CD8-positive, alpha-beta memory T cell (primary cell): ENCODE data around the gene PNPLA5. TPM values are rescaled to one million over a fixed set of nuclear protein-coding genes. Genes with fewer than 3 reads are reported as not detected.

Experiments used
- CTCF ChIA-PET: fragments of 350-600 bp; sonication (Branson Sonifier 250); formaldehyde crosslinking; loops from one replicate; lab custom pipeline; 2021; ENCODE audit warnings: antibody characterized with exemption; lab: Charles Lee
- POLR2A ChIA-PET: fragments of 350-600 bp; sonication (Branson Sonifier 250); formaldehyde crosslinking; loops from one replicate; lab custom pipeline; 2021; ENCODE audit warnings: antibody characterized with exemption; lab: Charles Lee
- DNase-seq, 5 donors: peaks; one replicate each; pipeline versions ENCODE4 v3.0.0 to v3.0.0-alpha.2; 2020 to 2022; ENCODE audit warnings: mixed read lengths in 1 of 5
- H3K27ac ChIP-seq: one replicate; pipeline ENCODE4 v1.7.0; 2013; ENCODE audit warnings: low read depth, mild to moderate bottlenecking, low read length, moderate library complexity
- H3K27me3 ChIP-seq: 2 replicates; pipeline ENCODE4 v1.7.0; 2013; ENCODE audit warnings: low read length, mild to moderate bottlenecking; ENCODE audit not compliant: insufficient read depth, poor library complexity, severe bottlenecking
- H3K36me3 ChIP-seq: 2 replicates; pipeline ENCODE4 v1.7.0; 2013; ENCODE audit warnings: mild to moderate bottlenecking, low read length, moderate library complexity; ENCODE audit not compliant: insufficient read depth
- H3K4me1 ChIP-seq: 2 replicates; pipeline ENCODE4 v1.7.0; 2013; ENCODE audit warnings: mild to moderate bottlenecking, low read length, moderate library complexity; ENCODE audit not compliant: insufficient read depth
- H3K4me3 ChIP-seq: 2 replicates; pipeline ENCODE4 v1.7.0; 2013; ENCODE audit warnings: mild to moderate bottlenecking, low read length
- H3K9me3 ChIP-seq: 2 replicates; pipeline ENCODE4 v1.7.0; 2013; ENCODE audit warnings: mild to moderate bottlenecking, low read length
- H3K27ac Mint-ChIP-seq, 8 donors: one replicate each; pipeline ENCODE4 v1.8.0; 2020 to 2021; ENCODE audit warnings: mixed read lengths in 8 of 8, mild to moderate bottlenecking in 6 of 8, inconsistent platforms in 3 of 8, moderate library complexity in 3 of 8
- H3K27me3 Mint-ChIP-seq, 2 donors: one replicate each; pipeline ENCODE4 v1.8.0; 2020 to 2021; ENCODE audit warnings: mixed read lengths in 2 of 2, mild to moderate bottlenecking in 1 of 2, moderate library complexity in 1 of 2
- H3K36me3 Mint-ChIP-seq, 3 donors: one replicate each; pipeline ENCODE4 v1.8.0; 2020 to 2021; ENCODE audit warnings: mixed read lengths in 3 of 3, inconsistent platforms in 1 of 3, mild to moderate bottlenecking in 1 of 3
- H3K4me1 Mint-ChIP-seq, 3 donors: one replicate each; pipeline ENCODE4 v1.8.0; 2020 to 2021; ENCODE audit warnings: mixed read lengths in 3 of 3, inconsistent platforms in 1 of 3, mild to moderate bottlenecking in 1 of 3
- H3K4me3 Mint-ChIP-seq, 7 donors: one replicate each; pipeline ENCODE4 v1.8.0; 2020 to 2021; ENCODE audit warnings: mixed read lengths in 7 of 7, mild to moderate bottlenecking in 6 of 7, moderate library complexity in 4 of 7, inconsistent platforms in 2 of 7
- H3K9me3 Mint-ChIP-seq, 5 donors: one replicate each; pipeline ENCODE4 v1.8.0; 2020 to 2022; ENCODE audit warnings: mixed read lengths in 5 of 5, mild to moderate bottlenecking in 3 of 5, moderate library complexity in 2 of 5, inconsistent platforms in 1 of 5
- polyA plus RNA-seq: library from polyadenylated mRNA; unstranded; fragments of 300-500 nt; fragmentation: Illumina TruSeq; gene quantifications from one replicate; pipeline ENCODE4 v1.2.3, GENCODE V29; 2021
- total RNA-seq, 2 experiments: library from RNA; stranded (reverse); gene quantifications; one replicate each; pipeline ENCODE4 v1.2.3, GENCODE V29; 2021

Gene PNPLA5
- total and polyA plus RNA-seq, 3 experiments from 2014 or later = not detected

DNA sequence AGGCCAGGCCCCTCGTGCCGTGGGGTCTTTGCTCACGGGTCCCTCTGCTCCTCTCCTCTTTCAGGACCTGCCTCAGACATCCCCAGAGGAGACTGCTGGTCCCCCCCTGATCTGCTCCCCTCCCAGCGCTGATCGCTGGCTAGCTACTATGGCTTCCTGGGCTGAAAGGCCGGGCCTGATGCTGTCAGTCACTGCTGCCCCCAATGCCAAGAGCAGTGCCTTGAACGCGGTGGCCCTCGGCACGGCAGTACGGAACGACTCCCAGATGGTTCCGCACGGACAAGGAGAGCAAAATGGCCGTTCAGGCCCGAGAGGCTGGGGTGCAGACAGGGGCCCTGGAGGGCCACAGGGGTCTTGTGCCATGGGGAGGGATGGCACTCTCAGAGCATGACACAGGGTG is 51.0 kb downstream of the PNPLA5 start:
- ChIA-PET CTCF (no interaction called here), POLR2A (no interaction called here)
- no peak overlapping the region for H3K4me3 Mint-ChIP-seq
- Histone ChIP-seq H3K36me3 (no peaks in the 10 kb centered on the region), H3K4me3 (no peak overlapping the region), H3K27me3 (no peaks in the 10 kb centered on the region), H3K9me3 (no peaks in the 10 kb centered on the region), H3K4me1 (no peaks in the 10 kb centered on the region), H3K27ac (no peak overlapping the region)
- H3K36me3 Mint-ChIP-seq = no peaks in the 10 kb centered on the region
- no peaks in the 10 kb centered on the region for H3K9me3 Mint-ChIP-seq
- H3K27me3 Mint-ChIP-seq = peaks cover 2 to 3% of the 10 kb centered on the region in 2 donors
- H3K4me1 Mint-ChIP-seq = no peaks in the 10 kb centered on the region
- no peak overlapping the region for H3K27ac Mint-ChIP-seq
- DNase-seq = no peak

- Mint-ChIP-seq H3K36me3 (no peaks in the 10 kb centered on the region), H3K4me1 (no peaks in the 10 kb centered on the region), H3K27me3 (peaks cover 2 to 5% of the 10 kb centered on the region in 2 donors), H3K4me3 (no peak overlapping the region), H3K27ac (no peak overlapping the region), H3K9me3 (no peaks in the 10 kb centered on the region)
- H3K27me3 ChIP-seq = no peaks in the 10 kb centered on the region
- no peak overlapping the region for H3K27ac ChIP-seq
- no peaks in the 10 kb centered on the region for H3K4me1 ChIP-seq
- H3K4me3 ChIP-seq = no peak overlapping the region
- H3K36me3 ChIP-seq = no peaks in the 10 kb centered on the region
- no peak for DNase-seq
- POLR2A ChIA-PET = no interaction called here
- H3K9me3 ChIP-seq = no peaks in the 10 kb centered on the region
- CTCF ChIA-PET = no interaction called here
Observed at GRCh38 chr22:43840431-43840830, 51.4 kb downstream of the PNPLA5 start.

GRCh38 chr22:43839781-43840180 is 52.0 kb downstream of the PNPLA5 start:
- Histone ChIP-seq H3K36me3 (no peaks in the 10 kb centered on the region), H3K4me3 (no peak overlapping the region), H3K27ac (no peak overlapping the region), H3K9me3 (no peaks in the 10 kb centered on the region), H3K27me3 (no peaks in the 10 kb centered on the region), H3K4me1 (no peaks in the 10 kb centered on the region)
- Mint-ChIP-seq H3K36me3 (no peaks in the 10 kb centered on the region), H3K4me1 (no peaks in the 10 kb centered on the region), H3K27ac (no peak overlapping the region), H3K9me3 (no peaks in the 10 kb centered on the region), H3K27me3 (peaks cover 2 to 7% of the 10 kb centered on the region in 2 donors), H3K4me3 (no peak overlapping the region)
- ChIA-PET POLR2A (no interaction called here), CTCF (no interaction called here)
- peak in 1 of 5 donors; percentile 23 for DNase-seq

DNA sequence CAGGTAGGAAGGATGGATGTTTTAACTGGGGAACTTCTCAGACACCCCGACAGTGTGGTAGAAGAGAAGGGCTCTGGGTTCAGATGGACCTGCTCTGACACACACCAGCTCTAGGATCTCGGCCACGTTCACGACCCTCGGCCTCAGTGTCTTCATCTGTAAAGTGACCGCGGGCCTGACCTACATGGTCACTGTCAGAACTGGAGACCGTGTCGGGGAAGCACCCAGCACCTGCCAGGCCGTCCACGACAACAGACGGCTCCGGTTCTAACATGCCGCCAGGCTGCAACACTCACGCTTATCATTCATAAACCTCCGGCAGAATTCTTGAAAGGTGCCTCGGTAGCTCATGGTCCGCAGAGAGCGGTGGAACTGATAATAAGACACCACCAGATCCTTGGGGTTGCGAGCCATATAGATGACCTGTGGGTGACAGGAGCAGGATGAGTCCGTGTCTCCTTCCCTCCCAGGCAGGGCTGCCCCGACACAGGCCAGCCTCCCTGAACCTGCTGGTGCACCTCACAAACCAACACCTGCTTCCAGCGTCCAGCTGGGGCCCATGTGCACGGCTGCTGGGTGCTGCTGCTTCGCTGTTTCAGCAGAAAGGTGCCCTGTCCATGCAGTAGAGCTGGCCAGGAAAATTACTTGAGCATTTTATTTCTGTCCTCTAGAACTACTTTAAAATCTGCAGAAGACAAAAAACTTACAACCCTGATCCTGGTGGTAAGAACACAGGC is 53.1 kb downstream of the PNPLA5 start:
- CTCF ChIA-PET = no interaction called here
- H3K36me3 Mint-ChIP-seq = no peaks in the 10 kb centered on the region
- H3K9me3 Mint-ChIP-seq = no peaks in the 10 kb centered on the region
- H3K27me3 ChIP-seq = no peaks in the 10 kb centered on the region
- H3K4me1 ChIP-seq = no peaks in the 10 kb centered on the region
- no peaks in the 10 kb centered on the region for H3K36me3 ChIP-seq
- no peaks in the 10 kb centered on the region for H3K9me3 ChIP-seq
- no peak overlapping the region for H3K27ac Mint-ChIP-seq
- peak in 1 of 5 donors; percentile 35 for DNase-seq
- H3K27ac ChIP-seq = no peak overlapping the region
- no peak overlapping the region for H3K4me3 Mint-ChIP-seq
- no peak overlapping the region for H3K4me3 ChIP-seq
- H3K4me1 Mint-ChIP-seq = no peaks in the 10 kb centered on the region
- H3K27me3 Mint-ChIP-seq = peaks cover 2 to 7% of the 10 kb centered on the region in 2 donors
- POLR2A ChIA-PET = no interaction called here

- ChIA-PET POLR2A (no interaction called here), CTCF (no interaction called here)
- no peaks in the 10 kb centered on the region for H3K4me1 ChIP-seq
- no peaks in the 10 kb centered on the region for H3K27me3 ChIP-seq
- Mint-ChIP-seq H3K36me3 (no peaks in the 10 kb centered on the region), H3K27me3 (peaks cover 2 to 7% of the 10 kb centered on the region in 2 donors), H3K4me1 (no peaks in the 10 kb centered on the region), H3K9me3 (no peaks in the 10 kb centered on the region), H3K4me3 (no peak overlapping the region), H3K27ac (no peak overlapping the region)
- peak in 1 of 5 donors; percentile 24 for DNase-seq
- no peak overlapping the region for H3K27ac ChIP-seq
- no peak overlapping the region for H3K4me3 ChIP-seq
- no peaks in the 10 kb centered on the region for H3K36me3 ChIP-seq
- H3K9me3 ChIP-seq = no peaks in the 10 kb centered on the region
Observed at GRCh38 chr22:43838161-43838560, 53.7 kb downstream of the PNPLA5 start.

DNA sequence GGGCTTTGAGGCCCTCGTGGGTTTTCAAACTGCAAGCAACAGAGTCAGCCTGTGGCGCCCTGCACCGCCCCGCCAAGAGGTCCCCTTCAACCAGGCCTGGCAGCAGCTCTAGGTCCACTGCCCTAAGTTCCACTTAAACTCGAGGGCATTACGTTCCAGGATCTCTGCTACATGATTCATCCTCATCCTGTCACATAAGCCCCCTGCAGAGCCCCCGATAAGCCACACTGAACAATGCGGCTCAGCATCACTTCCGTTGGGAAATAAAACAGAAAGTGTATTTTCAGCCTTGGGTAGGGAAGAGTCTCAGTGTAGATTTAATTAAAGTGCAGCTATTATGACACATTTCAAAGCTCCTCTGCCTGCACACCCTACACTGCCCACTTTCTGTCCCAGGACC is 54.1 kb downstream of the PNPLA5 start:
- Mint-ChIP-seq H3K9me3 (no peaks in the 10 kb centered on the region), H3K27me3 (peaks cover 2 to 12% of the 10 kb centered on the region in 2 donors), H3K4me1 (no peaks in the 10 kb centered on the region), H3K27ac (no peak overlapping the region), H3K36me3 (no peaks in the 10 kb centered on the region), H3K4me3 (no peak overlapping the region)
- peak in 1 of 5 donors; percentile 4 for DNase-seq
- CTCF ChIA-PET = no interaction called here
- H3K27ac ChIP-seq = no peak overlapping the region
- POLR2A ChIA-PET = no interaction called here
- no peak overlapping the region for H3K4me3 ChIP-seq
- no peaks in the 10 kb centered on the region for H3K27me3 ChIP-seq
- no peaks in the 10 kb centered on the region for H3K4me1 ChIP-seq
- H3K9me3 ChIP-seq = no peaks in the 10 kb centered on the region
- H3K36me3 ChIP-seq = no peaks in the 10 kb centered on the region

DNA sequence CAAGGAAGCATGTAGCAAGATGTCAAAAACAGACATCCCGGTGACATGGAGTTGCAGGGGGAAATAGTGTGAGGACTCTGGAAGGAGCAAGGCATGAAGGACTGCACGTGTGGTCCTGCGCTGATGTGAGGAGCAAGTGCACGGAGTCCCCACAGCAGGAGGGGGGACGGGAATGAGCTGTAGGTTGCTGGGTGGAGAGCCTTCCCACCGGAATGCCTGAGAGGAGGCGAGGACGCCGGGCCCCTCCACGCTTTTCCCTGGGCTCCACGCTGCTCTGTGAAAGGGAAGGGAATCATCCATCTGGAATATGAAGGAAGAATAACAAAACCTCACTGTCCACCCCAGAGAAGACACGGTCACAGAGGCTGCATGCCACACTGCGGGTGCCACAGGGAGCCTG is 56.1 kb downstream of the PNPLA5 start:
- Histone ChIP-seq H3K4me3 (no peak overlapping the region), H3K27ac (no peak overlapping the region), H3K9me3 (no peaks in the 10 kb centered on the region), H3K27me3 (no peaks in the 10 kb centered on the region), H3K36me3 (no peaks in the 10 kb centered on the region), H3K4me1 (no peaks in the 10 kb centered on the region)
- H3K9me3 Mint-ChIP-seq = no peaks in the 10 kb centered on the region
- no peak overlapping the region for H3K4me3 Mint-ChIP-seq
- peaks cover 0 to 13% of the 10 kb centered on the region in 2 donors for H3K27me3 Mint-ChIP-seq
- no peaks in the 10 kb centered on the region for H3K36me3 Mint-ChIP-seq
- H3K4me1 Mint-ChIP-seq = no peaks in the 10 kb centered on the region
- H3K27ac Mint-ChIP-seq = no peak overlapping the region
- DNase-seq = peak in 1 of 5 donors; percentile 22
- ChIA-PET POLR2A (no interaction called here), CTCF (no interaction called here)

GRCh38 chr22:43835166-43835565 is 56.6 kb downstream of the PNPLA5 start:
- no peaks in the 10 kb centered on the region for H3K9me3 Mint-ChIP-seq
- H3K4me3 Mint-ChIP-seq = no peak overlapping the region
- ChIA-PET POLR2A (no interaction called here), CTCF (no interaction called here)
- H3K36me3 Mint-ChIP-seq = no peaks in the 10 kb centered on the region
- no peak overlapping the region for H3K4me3 ChIP-seq
- H3K9me3 ChIP-seq = no peaks in the 10 kb centered on the region
- H3K36me3 ChIP-seq = no peaks in the 10 kb centered on the region
- H3K27ac Mint-ChIP-seq = no peak overlapping the region
- H3K4me1 ChIP-seq = no peaks in the 10 kb centered on the region
- DNase-seq = peak in 1 of 5 donors; percentile 15
- no peak overlapping the region for H3K27ac ChIP-seq
- H3K27me3 ChIP-seq = no peaks in the 10 kb centered on the region
- H3K4me1 Mint-ChIP-seq = no peaks in the 10 kb centered on the region
- peaks cover 0 to 13% of the 10 kb centered on the region in 2 donors for H3K27me3 Mint-ChIP-seq
